HG03378 (cell line): ENCODE measurements around the gene PIEZO2.

ENCODE experiments used
- ATAC-seq: cut with Tn5 transposase; IDR thresholded peaks from one replicate; pipeline ENCODE4 v1.9.1; 2021; ENCODE audit warnings: mild to moderate bottlenecking, moderate library complexity; ENCODE audit not compliant: unreplicated experiment

The PIEZO2 gene

GRCh38 chr18:10757349-10757748 is 392.0 kb downstream of the PIEZO2 start:
- ATAC-seq = no peak

- no peak for ATAC-seq
Measured at GRCh38 chr18:10755855-10756254, 393.5 kb downstream of the PIEZO2 start.

- ATAC-seq = no peak
Measured at GRCh38 chr18:10754128-10754527, 395.2 kb downstream of the PIEZO2 start.

- no peak for ATAC-seq
Measured at GRCh38 chr18:10752382-10752781, 397.0 kb downstream of the PIEZO2 start.

- ATAC-seq = no peak
Measured at GRCh38 chr18:10751653-10752052, 397.7 kb downstream of the PIEZO2 start.

- no peak for ATAC-seq
Measured at GRCh38 chr18:10750191-10751035, 399.0 kb downstream of the PIEZO2 start.

GRCh38 chr18:10748641-10749040 is 400.7 kb downstream of the PIEZO2 start:
- ATAC-seq = no peak

- no peak for ATAC-seq
Measured at GRCh38 chr18:10745971-10746370, 403.4 kb downstream of the PIEZO2 start.

- no peak for ATAC-seq
Measured at GRCh38 chr18:10745219-10745618, 404.1 kb downstream of the PIEZO2 start.

GRCh38 chr18:10743766-10744165 is 405.6 kb downstream of the PIEZO2 start:
- ATAC-seq = no peak

GRCh38 chr18:10739152-10739551 is 410.2 kb downstream of the PIEZO2 start:
- ATAC-seq = no peak

GRCh38 chr18:10736984-10737383 is 412.4 kb downstream of the PIEZO2 start:
- ATAC-seq = no peak

- no peak for ATAC-seq
Measured at GRCh38 chr18:10732990-10733389, 416.4 kb downstream of the PIEZO2 start.

- no peak for ATAC-seq
Measured at GRCh38 chr18:10727477-10727876, 421.9 kb downstream of the PIEZO2 start.

GRCh38 chr18:10726198-10727068 is 422.9 kb downstream of the PIEZO2 start:
- ATAC-seq = no peak

GRCh38 chr18:10724666-10725065 is 424.7 kb downstream of the PIEZO2 start:
- ATAC-seq = no peak

- no peak for ATAC-seq
Measured at GRCh38 chr18:10723496-10723895, 425.9 kb downstream of the PIEZO2 start.

GRCh38 chr18:10718809-10719208 is 430.6 kb downstream of the PIEZO2 start:
- ATAC-seq = no peak

GRCh38 chr18:10715791-10716190 is 433.6 kb downstream of the PIEZO2 start:
- no peak for ATAC-seq

- no peak for ATAC-seq
Measured at GRCh38 chr18:10713409-10713808, 436.0 kb downstream of the PIEZO2 start.

GRCh38 chr18:10707294-10707693 is 442.1 kb downstream of the PIEZO2 start:
- ATAC-seq = no peak

GRCh38 chr18:10705786-10706185 is 443.6 kb downstream of the PIEZO2 start:
- ATAC-seq = no peak
